HCT116 (cell line): ENCODE results near the gene MT3. TPM values are rescaled to one million over a fixed set of nuclear protein-coding genes. Genes with fewer than 3 reads are reported as not detected.

ENCODE experiments used
- ATAC-seq: fragments of 200-7000 bp; cut with Tn5 transposase; 2 replicates; pipeline ENCODE4 v1.9.1; 2020; ENCODE audit warnings: mild to moderate bottlenecking, moderate library complexity
- BruUV-seq: library from RNA; stranded (reverse); fragments of 400-500 nt; replicated peaks from 2 replicates; lab custom pipeline; 2021; lab: Mats Ljungman, UMichigan
- CTCF ChIA-PET: fragments of 300-600 bp; sonication (Branson Sonifier 250); formaldehyde crosslinking; loops from one replicate; lab custom pipeline; 2021; ENCODE audit warnings: antibody characterized with exemption; lab: Charles Lee
- POLR2A ChIA-PET: fragments of 300-600, 350-600 bp; sonication (Branson Sonifier 250); formaldehyde crosslinking; loops from one replicate; lab custom pipeline; 2021; ENCODE audit warnings: antibody characterized with exemption; lab: Charles Lee
- RAD21 ChIA-PET, 2 experiments: fragments of 300-600 bp; sonication (Branson Sonifier 250); formaldehyde crosslinking; loops; one replicate each; lab custom pipeline; 2023; ENCODE audit warnings: low total read pairs in 2 of 2; ENCODE audit not compliant: uncharacterized antibody in 2 of 2, unreplicated experiment in 2 of 2, low non-redundant PET in 1 of 2; lab: Charles Lee
- DNase-seq: peaks from one replicate; pipeline ENCODE4 v3.0.0-alpha.2; 2010; ENCODE audit warnings: low read depth, low spot score
- H2AFZ ChIP-seq: fragments of 200-600 bp; shearing (Covaris generic), sonication (generic); 2 replicates; pipeline ENCODE4 v1.6.1; 2017; ENCODE audit warnings: low read depth, mixed run types, mixed read lengths, antibody characterized with exemption, low read length; ENCODE audit not compliant: poor library complexity, severe bottlenecking
- H3K27ac ChIP-seq: 2 replicates; pipeline ENCODE4 v1.5.1; 2012; ENCODE audit warnings: low read depth, low read length
- H3K27me3 ChIP-seq: fragments of 200-600 bp; sonication (generic); 2 replicates; pipeline ENCODE4 v1.6.1; 2016; ENCODE audit warnings: mixed run types, low read length, mixed read lengths; ENCODE audit not compliant: insufficient read depth
- H3K36me3 ChIP-seq, 2 experiments: fragments of 200-500 bp in 1 of 2; fragments of 200-600 bp in 1 of 2; sonication (Bioruptor generic) in 1 of 2; sonication (generic) in 1 of 2; 2 replicates each; pipeline versions ENCODE4 v1.5.1 to v1.6.1; 2014 to 2016; ENCODE audit warnings: low read length in 2 of 2, inconsistent platforms in 1 of 2, mixed read lengths in 1 of 2, mixed run types in 1 of 2; ENCODE audit not compliant: insufficient read depth in 2 of 2, control insufficient read depth in 1 of 2
- H3K4me1 ChIP-seq, 2 experiments: fragments of 200-600 bp in 1 of 2; sonication (generic) in 1 of 2; 2 replicates each; pipeline versions ENCODE4 v1.5.1 to v1.6.1; 2012 to 2017; ENCODE audit warnings: low read length in 2 of 2, inconsistent platforms in 1 of 2, mild to moderate bottlenecking in 1 of 2, mixed read lengths in 1 of 2, mixed run types in 1 of 2, moderate library complexity in 1 of 2; ENCODE audit not compliant: insufficient read depth in 2 of 2, control insufficient read depth in 1 of 2
- H3K4me2 ChIP-seq: fragments of 200-600 bp; sonication (generic); 2 replicates; pipeline ENCODE4 v1.6.1; 2017; ENCODE audit warnings: mixed run types, low read length, mixed read lengths
- H3K4me3 ChIP-seq, 2 experiments: fragments of 200-600 bp in 1 of 2; sonication (generic) in 1 of 2; replicated peaks in 1 of 2; 2 replicates each; pipeline ENCODE4 v1.5.1; 2011 to 2016; ENCODE audit warnings: low read length in 2 of 2, control low read depth in 1 of 2, low read depth in 1 of 2, mild to moderate bottlenecking in 1 of 2, mixed read lengths in 1 of 2, mixed run types in 1 of 2
- H3K79me2 ChIP-seq: fragments of 200-600 bp; sonication (generic); 2 replicates; pipeline ENCODE4 v1.6.1; 2017; ENCODE audit warnings: mild to moderate bottlenecking, mixed run types, low read length, moderate library complexity, mixed read lengths; ENCODE audit not compliant: insufficient read depth
- H3K9ac ChIP-seq: fragments of 200-600 bp; sonication (generic); 2 replicates; pipeline ENCODE4 v1.6.1; 2016; ENCODE audit warnings: low read length, mixed read lengths
- H3K9me2 ChIP-seq: fragments of 200-600 bp; sonication (generic), shearing (Covaris generic); 2 replicates; pipeline ENCODE4 v1.6.1; 2017; ENCODE audit warnings: mixed run types, mild to moderate bottlenecking, moderate library complexity; ENCODE audit not compliant: insufficient read depth
- H3K9me3 ChIP-seq, 2 experiments: fragments of 200-500 bp in 1 of 2; fragments of 200-600 bp in 1 of 2; sonication (Bioruptor generic) in 1 of 2; sonication (generic) in 1 of 2; 2 replicates each; pipeline ENCODE4 v1.6.1; 2014 to 2017; ENCODE audit warnings: low read length in 2 of 2, mixed read lengths in 2 of 2, inconsistent platforms in 1 of 2, low read depth in 1 of 2, mild to moderate bottlenecking in 1 of 2, mixed run types in 1 of 2, moderate library complexity in 1 of 2; ENCODE audit not compliant: control insufficient read depth in 1 of 2, insufficient read depth in 1 of 2
- H4K20me1 ChIP-seq: fragments of 200-600 bp; sonication (generic), shearing (Covaris generic); 2 replicates; pipeline ENCODE4 v1.6.1; 2017; ENCODE audit warnings: mixed run types, mild to moderate bottlenecking, moderate library complexity; ENCODE audit not compliant: insufficient read depth
- ATF3 ChIP-seq: IDR thresholded peaks from 2 replicates; pipeline ENCODE4 v1.6.1; 2012
- CBX3 ChIP-seq: IDR thresholded peaks from 2 replicates; pipeline ENCODE4 v1.6.1; 2012; ENCODE audit warnings: low read depth
- CEBPB ChIP-seq: IDR thresholded peaks from 2 replicates; pipeline ENCODE4 v1.6.1; 2012; ENCODE audit warnings: low read depth
- CTCF ChIP-seq, 3 experiments: fragments of 200-600 bp in 1 of 3; sonication (generic) in 1 of 3; IDR thresholded peaks in 2 of 3; conservative IDR thresholded peaks in 1 of 3; 2 replicates each; pipeline ENCODE4 v1.5.1; 2012 to 2017; ENCODE audit warnings: low read depth in 2 of 3, low read length in 2 of 3, antibody characterized with exemption in 1 of 3, borderline replicate concordance in 1 of 3, control low read depth in 1 of 3, mild to moderate bottlenecking in 1 of 3, mixed read lengths in 1 of 3, mixed run types in 1 of 3, moderate library complexity in 1 of 3; ENCODE audit not compliant: insufficient read depth in 1 of 3
- EGR1 ChIP-seq: IDR thresholded peaks from 2 replicates; pipeline ENCODE4 v1.6.1; 2012; ENCODE audit warnings: low read depth
- ELF1 ChIP-seq: IDR thresholded peaks from 2 replicates; pipeline ENCODE4 v1.6.1; 2012; ENCODE audit warnings: low read depth, borderline replicate concordance
- FOSL1 ChIP-seq: IDR thresholded peaks from 2 replicates; pipeline ENCODE4 v1.6.1; 2012; ENCODE audit warnings: low read depth
- JUND ChIP-seq: IDR thresholded peaks from 2 replicates; pipeline ENCODE4 v1.6.1; 2012
- MAX ChIP-seq: IDR thresholded peaks from 2 replicates; pipeline ENCODE4 v1.6.1; 2012
- POLR2A ChIP-seq: IDR thresholded peaks from 2 replicates; pipeline ENCODE4 v1.7.0; 2011; ENCODE audit warnings: borderline replicate concordance; ENCODE audit not compliant: insufficient read depth, insufficient read length; ENCODE audit errors: extremely low read depth
- POLR2AphosphoS5 ChIP-seq: IDR thresholded peaks from 2 replicates; pipeline ENCODE4 v1.6.1; 2011; ENCODE audit warnings: mild to moderate bottlenecking, low read depth, low read length, moderate library complexity
- RAD21 ChIP-seq: IDR thresholded peaks from 2 replicates; pipeline ENCODE4 v1.6.1; 2012; ENCODE audit warnings: low read depth, mild to moderate bottlenecking
- SIN3A ChIP-seq: IDR thresholded peaks from 2 replicates; pipeline ENCODE4 v1.6.1; 2012; ENCODE audit warnings: low read depth
- SP1 ChIP-seq: IDR thresholded peaks from 2 replicates; pipeline ENCODE4 v1.6.1; 2012; ENCODE audit warnings: low read depth
- SRF ChIP-seq: IDR thresholded peaks from 2 replicates; pipeline ENCODE4 v1.6.1; 2012; ENCODE audit warnings: low read depth
- ZBTB33 ChIP-seq: IDR thresholded peaks from 2 replicates; pipeline ENCODE4 v1.6.1; 2011; ENCODE audit warnings: mild to moderate bottlenecking, low read length, moderate library complexity; ENCODE audit not compliant: insufficient replicate concordance; ENCODE audit errors: extremely low read depth
- ZFX ChIP-seq: fragments of 450-650 bp; IDR thresholded peaks from 2 replicates; pipeline ENCODE4 v1.6.1; 2017
- ZNF274 ChIP-seq: fragments of 200-500 bp; sonication (Bioruptor generic); IDR thresholded peaks from 2 replicates; pipeline ENCODE4 v1.6.1; 2014; ENCODE audit warnings: mild to moderate bottlenecking, low read depth, low read length, inconsistent platforms
- intact Hi-C: fragments of 100-400 bp; cut with micrococcal nuclease; formaldehyde crosslinking; loops from 2 replicates; pipeline ENCODE4 v1.10.0; 2022
- total RNA-seq: library from RNA; stranded (reverse); gene quantifications from one replicate; pipeline ENCODE4 v1.2.1, GENCODE V29; 2021; ENCODE audit not compliant: unreplicated experiment

The MT3 gene
- total RNA-seq, 1 experiment from 2014 or later = not detected

- no peaks in the 10 kb centered on the region for H3K36me3 ChIP-seq
- no peak for ATAC-seq
- H3K4me1 ChIP-seq = peaks cover 0 to 12% of the 10 kb centered on the region in 2 experiments; a peak in 2 of 4 replicates
- no peaks in the 10 kb centered on the region for H3K9me3 ChIP-seq
- no peak overlapping the region for H3K9ac ChIP-seq
- H3K4me3 ChIP-seq = no peak overlapping the region
- H3K27ac ChIP-seq = no peak overlapping the region
- no peaks in the 10 kb centered on the region for H4K20me1 ChIP-seq
- DNase-seq = no peak
- TF ChIP-seq SP1 (no peak), ATF3 (no peak), MAX (no peak), SIN3A (no peak), ZBTB33 (no peak), CEBPB (no peak), ZNF274 (no peak), EGR1 (no peak), POLR2AphosphoS5 (no peak), SRF (no peak), ZFX (no peak), FOSL1 (no peak), CTCF (IDR thresholded peaks at IDR 0.05 in 2 of 3, conservative IDR thresholded peaks at IDR 0.05 in 1 of 3; ENCODE audit: borderline replicate concordance in 1 of 3, insufficient read depth in 1 of 3, low read depth in 2 of 3, low read length in 2 of 3) (no peak), ELF1 (no peak), RAD21 (no peak), POLR2A (no peak), JUND (no peak), CBX3 (no peak)
- BruUV-seq = no TSS peak
- ChIA-PET POLR2A (no interaction called here), RAD21 (no interaction called here), CTCF (no interaction called here)
- H2AFZ ChIP-seq = no peak overlapping the region
- H3K9me2 ChIP-seq = no peaks in the 10 kb centered on the region
- H3K27me3 ChIP-seq = no peaks in the 10 kb centered on the region
- H3K4me2 ChIP-seq = no peak overlapping the region
- H3K79me2 ChIP-seq = no peaks in the 10 kb centered on the region
- intact Hi-C loops = no loop called here
Observed at GRCh38 chr16:56634715-56635440, 45.5 kb downstream of the MT3 start.
